Neural cell (in vitro differentiated cells): ENCODE data around the gene CSMD2. TPM values are rescaled to one million over a fixed set of nuclear protein-coding genes. Genes with fewer than 3 reads are reported as not detected.

ENCODE experiments used
- H2AFZ ChIP-seq: fragments of 200-600, 300-800 bp; sonication (generic), shearing (Covaris generic); 2 replicates; pipeline ENCODE4 v1.6.0; 2014; ENCODE audit warnings: low read depth, mild to moderate bottlenecking, antibody characterized with exemption, low read length, moderate library complexity
- H3F3A ChIP-seq: fragments of 200-600 bp; shearing (Covaris generic); 2 replicates; pipeline ENCODE4 v1.6.1; 2016; ENCODE audit warnings: mild to moderate bottlenecking, moderate library complexity, mixed read lengths, antibody characterized with exemption, low read length; ENCODE audit not compliant: insufficient read depth, poor library complexity, severe bottlenecking
- H3K27ac ChIP-seq: fragments of 200-600, 300-800 bp; sonication (generic), shearing (Covaris generic); 2 replicates; pipeline ENCODE4 v1.5.1; 2014; ENCODE audit warnings: mild to moderate bottlenecking, low read length, moderate library complexity
- H3K27me3 ChIP-seq: fragments of 300-800, 200-600 bp; sonication (generic), shearing (Covaris generic); 2 replicates; pipeline ENCODE4 v1.6.0; 2014; ENCODE audit warnings: mild to moderate bottlenecking, low read depth, low read length, moderate library complexity; ENCODE audit not compliant: insufficient read depth
- H3K36me3 ChIP-seq: fragments of 300-800, 200-600 bp; sonication (generic), shearing (Covaris generic); 2 replicates; pipeline ENCODE4 v1.5.1; 2014; ENCODE audit warnings: mild to moderate bottlenecking, antibody characterized with exemption, low read length, moderate library complexity; ENCODE audit not compliant: insufficient read depth
- H3K4me2 ChIP-seq: fragments of 300-800, 200-600 bp; sonication (generic), shearing (Covaris generic); 2 replicates; pipeline ENCODE4 v1.6.0; 2014; ENCODE audit warnings: mild to moderate bottlenecking, low read length
- H3K4me3 ChIP-seq: fragments of 300-800, 200-600 bp; sonication (generic), shearing (Covaris generic); 2 replicates; pipeline ENCODE4 v1.5.1; 2014; ENCODE audit warnings: mild to moderate bottlenecking, low read length, moderate library complexity
- H3K79me2 ChIP-seq: fragments of 200-600 bp; shearing (Covaris generic); replicated peaks from 2 replicates; pipeline ENCODE4 v1.6.0; 2014; ENCODE audit warnings: mild to moderate bottlenecking, low read length, moderate library complexity; ENCODE audit not compliant: insufficient read depth
- H3K9ac ChIP-seq: fragments of 300-800, 200-600 bp; sonication (generic), shearing (Covaris generic); 2 replicates; pipeline ENCODE4 v1.6.1; 2016; ENCODE audit warnings: mild to moderate bottlenecking, low read length, mixed read lengths
- H3K9me2 ChIP-seq: fragments of 200-600 bp; shearing (Covaris generic); 2 replicates; pipeline ENCODE4 v1.6.1; 2016; ENCODE audit warnings: mild to moderate bottlenecking, low read length, mixed read lengths; ENCODE audit not compliant: insufficient read depth
- H3K9me3 ChIP-seq: fragments of 200-600, 300-800 bp; sonication (generic), shearing (Covaris generic); 2 replicates; pipeline ENCODE4 v1.6.1; 2016; ENCODE audit warnings: mild to moderate bottlenecking, mixed run types, low read length, moderate library complexity, mixed read lengths
- H4K20me1 ChIP-seq: fragments of 200-600 bp; shearing (Covaris generic); 2 replicates; pipeline ENCODE4 v1.6.1; 2016; ENCODE audit warnings: mild to moderate bottlenecking, mixed run types; ENCODE audit not compliant: insufficient read depth
- CTCF ChIP-seq: fragments of 450-650 bp; IDR thresholded peaks from 2 replicates; pipeline ENCODE4 v1.5.1; 2014; ENCODE audit warnings: antibody characterized with exemption, mild to moderate bottlenecking, moderate library complexity; ENCODE audit not compliant: poor library complexity, severe bottlenecking
- EP300 ChIP-seq: fragments of 450-650 bp; conservative IDR thresholded peaks from 2 replicates; pipeline ENCODE4 v1.6.1; 2014; ENCODE audit warnings: antibody characterized with exemption, mild to moderate bottlenecking, moderate library complexity; ENCODE audit not compliant: poor library complexity, severe bottlenecking
- EZH2 ChIP-seq: fragments of 200-600, 300-800 bp; shearing (Covaris generic), sonication (generic); IDR thresholded peaks from 2 replicates; pipeline ENCODE4 v1.6.1; 2014; ENCODE audit warnings: antibody characterized with exemption, low read length, borderline replicate concordance, mild to moderate bottlenecking; ENCODE audit not compliant: insufficient read depth, poor library complexity, severe bottlenecking
- MXI1 ChIP-seq: fragments of 450-650 bp; conservative IDR thresholded peaks from 2 replicates; pipeline ENCODE4 v1.6.1; 2014; ENCODE audit warnings: antibody characterized with exemption, mild to moderate bottlenecking; ENCODE audit not compliant: poor library complexity, severe bottlenecking
- POLR2AphosphoS5 ChIP-seq: IDR thresholded peaks from 2 replicates; pipeline ENCODE4 v1.6.1; 2012
- RAD21 ChIP-seq: fragments of 450-650 bp; conservative IDR thresholded peaks from 2 replicates; pipeline ENCODE4 v1.6.1; 2014; ENCODE audit warnings: antibody characterized with exemption, mild to moderate bottlenecking, moderate library complexity
- SMC3 ChIP-seq: fragments of 450-650 bp; conservative IDR thresholded peaks from 2 replicates; pipeline ENCODE4 v1.6.1; 2014; ENCODE audit warnings: antibody characterized with exemption, mild to moderate bottlenecking, moderate library complexity; ENCODE audit not compliant: poor library complexity
- TAF1 ChIP-seq: IDR thresholded peaks from 2 replicates; pipeline ENCODE4 v1.6.1; 2012; ENCODE audit warnings: low read depth
- polyA plus RNA-seq: library from polyadenylated mRNA; depleted of rRNA; stranded (reverse); fragments of >200 nt; gene quantifications from 2 replicates; pipeline ENCODE4 v1.2.3, GENCODE V29; 2014
- TF ChIP-seq, protein P1 (sequence below): IDR thresholded peaks from 2 replicates; pipeline ENCODE4 v1.6.1; 2012; ENCODE audit warnings: borderline replicate concordance

CSMD2 gene
- polyA plus RNA-seq, 1 donor from 2014 or later = 9.6 TPM

DNA sequence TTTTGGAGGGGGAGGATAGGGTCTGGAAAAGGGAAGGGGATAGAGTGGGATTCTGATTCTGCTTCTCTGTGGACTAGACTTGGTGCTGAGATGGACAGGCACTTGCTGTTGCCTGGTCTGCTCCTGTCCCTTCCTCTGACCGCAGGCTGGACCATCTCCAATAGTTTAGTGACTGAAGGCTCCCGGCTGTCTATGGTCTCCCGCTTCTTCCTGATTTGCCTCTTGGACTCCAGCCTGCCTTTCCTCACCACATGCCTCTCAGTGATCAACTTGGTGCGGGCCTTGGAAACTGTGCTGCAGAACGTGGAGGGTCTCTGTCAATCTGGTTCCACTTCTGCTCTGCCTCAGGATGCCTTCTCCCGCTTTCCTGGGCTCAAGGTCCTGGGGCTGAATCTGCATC lies 698.9 kb downstream of the CSMD2 start:
- H3K36me3 ChIP-seq = no peaks in the 10 kb centered on the region
- no peaks in the 10 kb centered on the region for H3K9me2 ChIP-seq
- no peak overlapping the region for H3K4me2 ChIP-seq
- H3F3A ChIP-seq = no peaks in the 10 kb centered on the region
- no peak overlapping the region for H3K4me3 ChIP-seq
- TF ChIP-seq, protein P1, sequence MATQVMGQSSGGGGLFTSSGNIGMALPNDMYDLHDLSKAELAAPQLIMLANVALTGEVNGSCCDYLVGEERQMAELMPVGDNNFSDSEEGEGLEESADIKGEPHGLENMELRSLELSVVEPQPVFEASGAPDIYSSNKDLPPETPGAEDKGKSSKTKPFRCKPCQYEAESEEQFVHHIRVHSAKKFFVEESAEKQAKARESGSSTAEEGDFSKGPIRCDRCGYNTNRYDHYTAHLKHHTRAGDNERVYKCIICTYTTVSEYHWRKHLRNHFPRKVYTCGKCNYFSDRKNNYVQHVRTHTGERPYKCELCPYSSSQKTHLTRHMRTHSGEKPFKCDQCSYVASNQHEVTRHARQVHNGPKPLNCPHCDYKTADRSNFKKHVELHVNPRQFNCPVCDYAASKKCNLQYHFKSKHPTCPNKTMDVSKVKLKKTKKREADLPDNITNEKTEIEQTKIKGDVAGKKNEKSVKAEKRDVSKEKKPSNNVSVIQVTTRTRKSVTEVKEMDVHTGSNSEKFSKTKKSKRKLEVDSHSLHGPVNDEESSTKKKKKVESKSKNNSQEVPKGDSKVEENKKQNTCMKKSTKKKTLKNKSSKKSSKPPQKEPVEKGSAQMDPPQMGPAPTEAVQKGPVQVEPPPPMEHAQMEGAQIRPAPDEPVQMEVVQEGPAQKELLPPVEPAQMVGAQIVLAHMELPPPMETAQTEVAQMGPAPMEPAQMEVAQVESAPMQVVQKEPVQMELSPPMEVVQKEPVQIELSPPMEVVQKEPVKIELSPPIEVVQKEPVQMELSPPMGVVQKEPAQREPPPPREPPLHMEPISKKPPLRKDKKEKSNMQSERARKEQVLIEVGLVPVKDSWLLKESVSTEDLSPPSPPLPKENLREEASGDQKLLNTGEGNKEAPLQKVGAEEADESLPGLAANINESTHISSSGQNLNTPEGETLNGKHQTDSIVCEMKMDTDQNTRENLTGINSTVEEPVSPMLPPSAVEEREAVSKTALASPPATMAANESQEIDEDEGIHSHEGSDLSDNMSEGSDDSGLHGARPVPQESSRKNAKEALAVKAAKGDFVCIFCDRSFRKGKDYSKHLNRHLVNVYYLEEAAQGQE = no peak
- no peak for TF ChIP-seq RAD21
- no peak for TF ChIP-seq POLR2AphosphoS5
- no peak for TF ChIP-seq SMC3
- no peak for TF ChIP-seq EZH2
- TF ChIP-seq TAF1 = no peak
- TF ChIP-seq MXI1 = no peak
- TF ChIP-seq CTCF = no peak
- TF ChIP-seq EP300 = no peak
- no peak overlapping the region for H2AFZ ChIP-seq
- H4K20me1 ChIP-seq = no peaks in the 10 kb centered on the region
- H3K79me2 ChIP-seq = no peaks in the 10 kb centered on the region
- no peaks in the 10 kb centered on the region for H3K9me3 ChIP-seq
- H3K27ac ChIP-seq = no peak overlapping the region
- no peaks in the 10 kb centered on the region for H3K27me3 ChIP-seq
- no peak overlapping the region for H3K9ac ChIP-seq

- no peaks in the 10 kb centered on the region for H3K9me3 ChIP-seq
- H4K20me1 ChIP-seq = no peaks in the 10 kb centered on the region
- no peak overlapping the region for H3K27ac ChIP-seq
- H3K9ac ChIP-seq = no peak overlapping the region
- H3K79me2 ChIP-seq = no peaks in the 10 kb centered on the region
- TF ChIP-seq EZH2 (no peak), TAF1 (no peak), CTCF (no peak), RAD21 (no peak), MXI1 (no peak), SMC3 (no peak), EP300 (no peak), POLR2AphosphoS5 (no peak)
- TF ChIP-seq, protein P1 = no peak
- H3K4me2 ChIP-seq = no peak overlapping the region
- H3K36me3 ChIP-seq = no peaks in the 10 kb centered on the region
- H3K27me3 ChIP-seq = no peaks in the 10 kb centered on the region
- H3F3A ChIP-seq = no peaks in the 10 kb centered on the region
- no peaks in the 10 kb centered on the region for H3K9me2 ChIP-seq
- H2AFZ ChIP-seq = no peak overlapping the region
- H3K4me3 ChIP-seq = no peak overlapping the region
Measured at GRCh38 chr1:33465316-33465715, 699.7 kb downstream of the CSMD2 start.
